ENCODE measurements around the gene E2F8.

Gene E2F8

DNA sequence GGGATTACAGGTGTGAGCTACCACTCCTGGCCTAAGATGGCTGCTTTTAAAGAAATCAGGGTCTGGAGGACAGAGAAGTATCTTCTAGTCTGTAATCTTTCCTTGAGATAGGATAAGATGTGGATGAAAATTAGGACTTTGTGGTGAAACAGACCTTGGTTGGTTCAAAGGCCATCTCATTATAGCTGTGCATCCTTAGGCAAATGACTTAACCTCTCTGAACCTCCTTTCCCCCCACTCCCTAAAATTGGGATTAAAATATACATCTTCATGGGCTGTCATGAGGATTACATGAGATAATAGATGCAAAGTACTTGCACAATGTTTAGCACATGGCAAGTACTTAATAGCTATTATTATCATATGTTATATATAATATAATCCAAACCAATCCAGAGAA lies 10.8 kb upstream of the E2F8 start:
- Histone ChIP-seq H3K4me2 (ENCODE audit: low read depth, low read length, poor library complexity, severe bottlenecking) (no peak overlapping the region), H2AFZ (ENCODE audit: low read depth, low read length, severe bottlenecking) (no peak overlapping the region), H3K9ac (ENCODE audit: low read length) (no peak overlapping the region), H4K20me1 (ENCODE audit: low read depth, low read length) (no peaks in the 10 kb centered on the region), H3K9me2 (replicated peaks; ENCODE audit: insufficient read depth, low read length) (no peaks in the 10 kb centered on the region), H3K27ac (ENCODE audit: low read depth, low read length) (no peak overlapping the region), H3K36me3 (ENCODE audit: low read length) (no peaks in the 10 kb centered on the region), H3K79me2 (ENCODE audit: insufficient read depth, low read length) (no peaks in the 10 kb centered on the region), H3K27me3 (ENCODE audit: low read length) (no peaks in the 10 kb centered on the region), H3K4me3 (ENCODE audit: insufficient read depth, low read length, poor library complexity, severe bottlenecking) (no peak overlapping the region), H3F3A (ENCODE audit: insufficient read depth) (no peaks in the 10 kb centered on the region), H3K9me3 (ENCODE audit: insufficient read depth, low read length) (peaks cover 4% of the 10 kb centered on the region; the same call in 1 of the 2 replicates)
- TF ChIP-seq, protein P1, sequence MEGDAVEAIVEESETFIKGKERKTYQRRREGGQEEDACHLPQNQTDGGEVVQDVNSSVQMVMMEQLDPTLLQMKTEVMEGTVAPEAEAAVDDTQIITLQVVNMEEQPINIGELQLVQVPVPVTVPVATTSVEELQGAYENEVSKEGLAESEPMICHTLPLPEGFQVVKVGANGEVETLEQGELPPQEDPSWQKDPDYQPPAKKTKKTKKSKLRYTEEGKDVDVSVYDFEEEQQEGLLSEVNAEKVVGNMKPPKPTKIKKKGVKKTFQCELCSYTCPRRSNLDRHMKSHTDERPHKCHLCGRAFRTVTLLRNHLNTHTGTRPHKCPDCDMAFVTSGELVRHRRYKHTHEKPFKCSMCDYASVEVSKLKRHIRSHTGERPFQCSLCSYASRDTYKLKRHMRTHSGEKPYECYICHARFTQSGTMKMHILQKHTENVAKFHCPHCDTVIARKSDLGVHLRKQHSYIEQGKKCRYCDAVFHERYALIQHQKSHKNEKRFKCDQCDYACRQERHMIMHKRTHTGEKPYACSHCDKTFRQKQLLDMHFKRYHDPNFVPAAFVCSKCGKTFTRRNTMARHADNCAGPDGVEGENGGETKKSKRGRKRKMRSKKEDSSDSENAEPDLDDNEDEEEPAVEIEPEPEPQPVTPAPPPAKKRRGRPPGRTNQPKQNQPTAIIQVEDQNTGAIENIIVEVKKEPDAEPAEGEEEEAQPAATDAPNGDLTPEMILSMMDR (IDR thresholded peaks at IDR 0.05; ENCODE audit: insufficient read depth, low read length, poor library complexity, severe bottlenecking): no peak
- no peak for TF ChIP-seq EZH2phosphoT487 (conservative IDR thresholded peaks at IDR 0.05; ENCODE audit: low read length)

DNA sequence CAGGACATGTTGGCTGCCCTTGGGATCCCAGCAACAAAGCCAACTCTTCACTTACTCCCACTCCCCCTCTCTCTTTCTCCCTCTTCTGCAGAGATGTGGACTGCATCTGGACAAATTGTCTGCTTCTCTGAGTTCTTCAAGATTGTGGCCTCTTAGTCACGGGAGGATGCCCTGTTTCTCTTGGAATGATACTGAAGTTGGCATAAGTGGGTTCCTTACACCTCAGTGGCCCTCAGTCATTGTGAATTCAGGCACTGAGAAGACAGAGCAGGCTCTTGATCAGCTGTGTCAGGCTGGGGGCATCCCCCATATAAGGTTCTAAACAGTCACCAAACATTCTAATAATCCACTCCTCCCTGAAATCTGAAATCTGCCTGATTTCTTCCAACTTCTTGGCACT lies 6.1 kb upstream of the E2F8 start:
- no peaks in the 10 kb centered on the region for H3K27me3 ChIP-seq (ENCODE audit: low read length)

DNA sequence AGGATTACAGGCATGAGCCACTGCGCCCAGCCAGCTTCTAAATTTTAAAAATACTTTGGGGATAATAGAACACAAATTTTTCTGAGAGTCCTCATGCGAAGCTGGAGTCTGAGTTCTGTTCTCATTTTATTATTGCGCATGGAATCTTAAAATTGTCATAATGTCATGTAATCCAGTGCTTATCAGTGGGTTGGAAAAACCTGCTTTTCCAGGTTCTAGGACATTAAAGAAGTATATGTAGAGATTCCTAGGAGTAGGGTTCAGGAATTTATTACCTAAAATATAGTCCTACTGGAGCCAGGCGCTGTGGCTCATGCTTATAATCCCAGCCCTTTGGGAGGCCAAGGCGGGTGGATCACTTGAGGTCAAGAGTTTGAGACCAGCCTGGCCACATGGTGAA lies 4.6 kb upstream of the E2F8 start:
- H3K79me2 ChIP-seq (ENCODE audit: insufficient read depth, low read length): peaks cover 3% of the 10 kb centered on the region
- no peaks in the 10 kb centered on the region for H4K20me1 ChIP-seq (ENCODE audit: low read depth, low read length)
- no peak overlapping the region for H3K27ac ChIP-seq (ENCODE audit: low read depth, low read length)
- no peak overlapping the region for H2AFZ ChIP-seq (ENCODE audit: low read depth, low read length, severe bottlenecking)
- H3K9me2 ChIP-seq (replicated peaks; ENCODE audit: insufficient read depth, low read length): no peaks in the 10 kb centered on the region
- no peaks in the 10 kb centered on the region for H3K36me3 ChIP-seq (ENCODE audit: low read length)
- H3K4me2 ChIP-seq (ENCODE audit: low read depth, low read length, poor library complexity, severe bottlenecking): no peak overlapping the region
- H3K4me3 ChIP-seq (ENCODE audit: insufficient read depth, low read length, poor library complexity, severe bottlenecking): no peak overlapping the region
- peaks cover 4% of the 10 kb centered on the region; the same call in 1 of the 2 replicates for H3K9me3 ChIP-seq (ENCODE audit: insufficient read depth, low read length)
- H3F3A ChIP-seq (ENCODE audit: insufficient read depth): peaks cover 11% of the 10 kb centered on the region; the same call in 1 of the 2 replicates
- no peak overlapping the region for H3K9ac ChIP-seq (ENCODE audit: low read length)
- TF ChIP-seq, protein P1 (IDR thresholded peaks at IDR 0.05; ENCODE audit: insufficient read depth, low read length, poor library complexity, severe bottlenecking): no peak
- no peaks in the 10 kb centered on the region for H3K27me3 ChIP-seq (ENCODE audit: low read length)

More for the DNA sequence above, 6.1 kb upstream of the E2F8 start:
- Histone ChIP-seq H3K9me3 (ENCODE audit: insufficient read depth, low read length) (peaks cover 4% of the 10 kb centered on the region; the same call in 1 of the 2 replicates), H3K9ac (ENCODE audit: low read length) (no peak overlapping the region), H4K20me1 (ENCODE audit: low read depth, low read length) (no peaks in the 10 kb centered on the region), H2AFZ (ENCODE audit: low read depth, low read length, severe bottlenecking) (no peak overlapping the region), H3F3A (ENCODE audit: insufficient read depth) (peaks cover 11% of the 10 kb centered on the region; the same call in 1 of the 2 replicates), H3K79me2 (ENCODE audit: insufficient read depth, low read length) (no peaks in the 10 kb centered on the region), H3K4me3 (ENCODE audit: insufficient read depth, low read length, poor library complexity, severe bottlenecking) (no peak overlapping the region), H3K36me3 (ENCODE audit: low read length) (no peaks in the 10 kb centered on the region), H3K27ac (ENCODE audit: low read depth, low read length) (no peak overlapping the region), H3K4me2 (ENCODE audit: low read depth, low read length, poor library complexity, severe bottlenecking) (no peak overlapping the region), H3K9me2 (replicated peaks; ENCODE audit: insufficient read depth, low read length) (no peaks in the 10 kb centered on the region)
- TF ChIP-seq EZH2phosphoT487 (conservative IDR thresholded peaks at IDR 0.05; ENCODE audit: low read length): no peak
- TF ChIP-seq, protein P1 (IDR thresholded peaks at IDR 0.05; ENCODE audit: insufficient read depth, low read length, poor library complexity, severe bottlenecking): no peak

All from SU-DHL-6 (cell line).